HG03039 (cell line): Measurements from ENCODE around the gene SAMHD1.
"Not testable (repeated sequence)": the region's sequence is repeated elsewhere in the genome, so short reads cannot be mapped to it uniquely, and the experiment has no call there.

Experiments used
- ATAC-seq: cut with Tn5 transposase; IDR thresholded peaks from one replicate; pipeline ENCODE4 v1.9.1; 2021; ENCODE audit warnings: mild to moderate bottlenecking, moderate library complexity; ENCODE audit not compliant: unreplicated experiment

SAMHD1 gene

GRCh38 chr20:36875702-36876472 is 75.6 kb downstream of the SAMHD1 start, which contains the start of gene TLDC2:
TLDC2 (plus strand) TSS chr20:36876138; CDS start chr20:36876175, 37 bp downstream.
- no peak for ATAC-seq

- ATAC-seq = not testable (repeated sequence)
These were observed 76.4 kb downstream of the SAMHD1 start for GRCh38 chr20:36875093-36875492.

- no peak for ATAC-seq
These were observed 77.9 kb downstream of the SAMHD1 start for GRCh38 chr20:36873498-36874189.

GRCh38 chr20:36872852-36873251 is 78.7 kb downstream of the SAMHD1 start:
- no peak for ATAC-seq

- no peak for ATAC-seq
These were observed 79.6 kb downstream of the SAMHD1 start for GRCh38 chr20:36871640-36872570.

GRCh38 chr20:36866681-36867495 is 84.6 kb downstream of the SAMHD1 start:
- ATAC-seq = no peak

GRCh38 chr20:36866164-36866563 is 85.3 kb downstream of the SAMHD1 start:
- no peak for ATAC-seq

GRCh38 chr20:36865861-36866149 is 85.7 kb downstream of the SAMHD1 start:
- no peak for ATAC-seq

GRCh38 chr20:36865076-36865860 is 86.2 kb downstream of the SAMHD1 start:
- no peak for ATAC-seq

- no peak for ATAC-seq
These were observed 88.4 kb downstream of the SAMHD1 start for GRCh38 chr20:36862857-36863668.

GRCh38 chr20:36861875-36862801 is 89.4 kb downstream of the SAMHD1 start:
- no peak for ATAC-seq

GRCh38 chr20:36861625-36861874 is 90.0 kb downstream of the SAMHD1 start:
- ATAC-seq = no peak

- no peak for ATAC-seq
These were observed 90.5 kb downstream of the SAMHD1 start for GRCh38 chr20:36860811-36861624.

- no peak for ATAC-seq
These were observed 91.2 kb downstream of the SAMHD1 start for GRCh38 chr20:36860339-36860738.

- ATAC-seq = no peak
These were observed 91.7 kb downstream of the SAMHD1 start for GRCh38 chr20:36859700-36860330.

GRCh38 chr20:36859282-36859555 is 92.3 kb downstream of the SAMHD1 start:
- no peak for ATAC-seq
